HG03460 (cell line): ENCODE measurements around the gene GLRA2.
"Not testable (repeated sequence)": the region's sequence is repeated elsewhere in the genome, so short reads cannot be mapped to it uniquely, and the experiment has no call there.

Source experiments
- ATAC-seq: cut with Tn5 transposase; IDR thresholded peaks from one replicate; pipeline ENCODE4 v1.9.1; 2021; ENCODE audit not compliant: unreplicated experiment

The GLRA2 gene

DNA sequence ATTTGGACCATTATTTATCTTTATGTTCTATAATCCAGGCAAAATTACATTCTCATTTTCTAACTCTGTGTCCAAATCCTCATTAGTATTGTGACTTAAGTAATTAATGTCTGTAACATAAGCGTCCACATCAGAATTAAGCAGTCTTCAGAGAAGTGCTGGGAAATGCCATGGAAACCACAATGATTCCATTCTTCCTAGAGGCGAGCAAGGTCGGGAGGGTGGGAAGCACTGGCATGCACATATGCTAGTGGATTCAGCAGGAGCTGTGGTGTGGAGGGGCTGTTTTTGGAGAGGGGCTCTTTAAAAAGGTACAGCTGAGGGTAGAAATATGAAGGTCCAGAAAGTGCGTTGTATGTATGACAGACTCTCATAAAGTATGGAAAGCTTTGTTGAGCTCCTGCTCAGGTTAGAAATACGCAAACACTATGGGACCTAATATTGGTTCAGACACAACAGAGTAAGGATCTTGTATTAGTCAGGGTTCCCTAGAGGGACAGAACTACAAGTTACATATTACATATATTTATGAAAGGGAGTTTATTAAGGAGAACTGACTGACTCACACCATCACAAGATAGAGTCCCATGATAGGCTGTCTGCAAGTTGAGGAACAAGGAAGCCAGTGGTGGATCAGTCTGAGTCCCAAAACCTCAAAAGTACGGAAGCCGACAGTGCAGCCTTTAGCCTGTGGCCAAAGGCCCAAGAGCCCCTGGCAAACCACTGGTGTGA, 61.5 kb downstream of the GLRA2 start:
- ATAC-seq = no peak

DNA sequence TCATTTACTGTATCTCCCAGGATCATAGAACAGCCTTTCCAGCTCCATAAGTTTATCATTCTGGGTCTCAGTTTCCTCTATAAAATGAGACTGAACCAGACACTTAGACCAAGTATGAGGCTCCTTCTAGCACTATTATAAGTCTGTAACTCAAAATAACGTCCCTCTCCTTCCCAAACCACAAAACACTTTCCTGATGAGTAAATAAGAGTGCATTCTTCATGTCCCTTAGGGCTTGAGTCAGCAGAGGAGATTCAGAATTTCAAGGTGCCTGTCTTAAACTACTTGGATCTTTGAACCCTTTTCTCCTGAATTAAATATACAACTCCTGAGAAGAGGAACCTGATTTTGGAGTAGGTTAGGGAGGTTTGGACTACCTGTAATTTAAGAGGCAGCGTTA, 62.6 kb downstream of the GLRA2 start:
- ATAC-seq = no peak

- no peak for ATAC-seq
These were observed 65.2 kb downstream of the GLRA2 start for GRCh38 chrX:14594521-14594920.

GRCh38 chrX:14598330-14598729, 69.0 kb downstream of the GLRA2 start:
- no peak for ATAC-seq

DNA sequence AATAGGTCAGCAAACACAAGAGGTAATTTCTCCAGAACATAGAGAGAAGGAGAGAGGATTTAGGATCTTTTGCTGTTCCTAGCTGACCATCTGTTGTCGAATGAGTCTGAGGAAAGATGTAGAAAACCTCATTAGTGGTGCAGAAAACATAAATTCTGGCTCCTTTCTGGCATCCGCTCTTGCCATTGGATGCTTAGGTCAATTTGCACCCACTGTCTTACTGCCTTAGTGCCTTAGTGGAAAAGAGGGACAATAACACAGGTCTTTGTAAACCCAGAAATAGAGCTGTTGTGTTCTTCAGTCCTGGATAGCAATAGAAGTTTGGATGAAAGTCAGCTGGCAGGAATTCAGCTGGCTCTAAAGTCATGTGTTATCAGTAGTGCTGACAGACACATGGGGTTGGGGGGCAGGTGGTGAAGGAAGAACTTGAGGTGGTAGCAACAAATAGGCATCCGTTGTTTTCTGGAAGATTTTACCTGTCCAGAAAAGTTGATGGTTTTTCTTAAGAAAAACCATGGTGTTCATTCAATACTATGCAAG, 78.2 kb downstream of the GLRA2 start:
- ATAC-seq = no peak

DNA sequence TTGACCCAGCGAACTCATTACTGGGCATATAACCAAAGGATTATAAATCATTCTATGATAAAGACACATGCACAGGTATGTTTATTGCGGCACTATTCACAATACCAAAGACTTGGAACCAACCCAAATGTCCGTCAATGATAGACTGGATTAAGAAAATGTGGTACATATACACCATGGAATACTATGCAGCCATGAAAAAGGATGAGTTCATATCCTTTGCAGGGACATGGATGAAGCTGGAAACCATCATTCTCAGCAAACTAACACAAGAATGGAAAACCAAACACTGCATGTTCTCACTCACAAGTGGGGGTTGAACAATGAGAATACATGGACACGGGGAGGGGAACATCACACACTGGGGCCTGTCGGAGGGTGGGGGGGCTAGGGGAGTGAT, 83.1 kb downstream of the GLRA2 start:
- not testable (repeated sequence) for ATAC-seq

GRCh38 chrX:14616301-14616700, 87.0 kb downstream of the GLRA2 start:
- no peak for ATAC-seq

- ATAC-seq = no peak
These were observed 87.5 kb downstream of the GLRA2 start for GRCh38 chrX:14616836-14617235.

GRCh38 chrX:14618177-14618965, 89.0 kb downstream of the GLRA2 start:
- ATAC-seq = no peak

- ATAC-seq = no peak
These were observed 101.4 kb downstream of the GLRA2 start for GRCh38 chrX:14630733-14631132.

GRCh38 chrX:14641681-14642655, 112.6 kb downstream of the GLRA2 start:
- ATAC-seq = no peak

- no peak for ATAC-seq
These were observed 131.6 kb downstream of the GLRA2 start for GRCh38 chrX:14660970-14661369.

- ATAC-seq = peak; percentile 51
These were observed 141.5 kb downstream of the GLRA2 start for GRCh38 chrX:14670819-14671218.

DNA sequence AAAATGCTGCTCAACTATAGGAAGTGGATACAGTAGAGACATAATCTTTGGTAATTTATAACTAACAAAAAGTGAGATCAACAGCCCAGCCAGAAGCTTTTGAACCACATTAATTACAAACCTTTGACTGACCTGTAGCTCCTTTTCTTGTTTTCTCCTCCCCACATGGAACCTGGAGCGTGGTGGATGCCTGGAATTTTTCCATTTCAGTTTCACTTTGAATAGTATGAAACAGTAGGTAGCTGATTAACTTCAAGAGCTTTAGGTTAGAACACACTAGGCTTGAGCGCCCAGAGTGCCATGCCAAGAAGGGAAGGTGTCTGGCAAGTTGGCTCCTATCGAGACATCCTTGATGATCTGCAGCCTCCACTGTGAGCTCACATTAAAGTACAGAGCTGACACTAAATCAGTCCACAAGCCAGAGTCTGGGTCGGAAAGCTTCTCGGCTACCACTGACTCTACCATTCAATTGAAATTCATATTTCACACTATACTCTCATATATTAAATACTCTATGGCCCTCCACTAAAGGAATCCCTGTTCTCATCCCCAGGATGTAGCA, 143.4 kb downstream of the GLRA2 start:
- no peak for ATAC-seq

- ATAC-seq = no peak
These were observed 143.9 kb downstream of the GLRA2 start for GRCh38 chrX:14673236-14673635.

GRCh38 chrX:14673764-14674163, 144.4 kb downstream of the GLRA2 start:
- ATAC-seq = peak; percentile 91

GRCh38 chrX:14675500-14675899, 146.2 kb downstream of the GLRA2 start:
- ATAC-seq = no peak

- no peak for ATAC-seq
These were observed 147.1 kb downstream of the GLRA2 start for GRCh38 chrX:14676431-14676830.

DNA sequence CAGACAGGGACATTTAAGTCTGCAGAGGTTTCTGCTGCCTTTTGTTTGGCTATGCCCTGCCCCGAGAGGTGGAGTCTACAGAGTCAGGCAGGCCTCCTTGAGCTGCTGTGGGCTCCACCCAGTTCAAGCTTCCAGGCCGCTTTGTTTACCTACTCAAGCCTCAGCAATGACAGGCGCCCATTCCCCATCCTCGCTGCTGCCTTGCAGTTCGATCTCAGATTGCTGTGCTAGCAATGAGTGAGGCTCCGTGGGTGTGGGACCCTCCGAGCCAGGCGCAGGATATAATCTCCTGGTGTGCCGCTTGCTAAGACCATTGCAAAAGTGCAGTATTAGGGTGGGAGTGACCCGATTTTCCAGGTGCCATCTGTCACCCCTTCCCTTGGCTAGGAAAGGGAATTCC, 159.0 kb downstream of the GLRA2 start:
- ATAC-seq = not testable (repeated sequence)

GRCh38 chrX:14690553-14690952, 161.2 kb downstream of the GLRA2 start:
- ATAC-seq = no peak

- no peak for ATAC-seq
These were observed 165.3 kb downstream of the GLRA2 start for GRCh38 chrX:14694611-14695010.
